NCI-H2196 treated with DMSO at 0.1 percent for 48 hours (cell line): Measurements from ENCODE around the gene TEX22.

Source experiments
- DNase-seq: peaks from one replicate; lab custom pipeline; 2025; ENCODE audit not compliant: unreplicated experiment; lab: John Stamatoyannopoulos, UW

TEX22 gene

DNA sequence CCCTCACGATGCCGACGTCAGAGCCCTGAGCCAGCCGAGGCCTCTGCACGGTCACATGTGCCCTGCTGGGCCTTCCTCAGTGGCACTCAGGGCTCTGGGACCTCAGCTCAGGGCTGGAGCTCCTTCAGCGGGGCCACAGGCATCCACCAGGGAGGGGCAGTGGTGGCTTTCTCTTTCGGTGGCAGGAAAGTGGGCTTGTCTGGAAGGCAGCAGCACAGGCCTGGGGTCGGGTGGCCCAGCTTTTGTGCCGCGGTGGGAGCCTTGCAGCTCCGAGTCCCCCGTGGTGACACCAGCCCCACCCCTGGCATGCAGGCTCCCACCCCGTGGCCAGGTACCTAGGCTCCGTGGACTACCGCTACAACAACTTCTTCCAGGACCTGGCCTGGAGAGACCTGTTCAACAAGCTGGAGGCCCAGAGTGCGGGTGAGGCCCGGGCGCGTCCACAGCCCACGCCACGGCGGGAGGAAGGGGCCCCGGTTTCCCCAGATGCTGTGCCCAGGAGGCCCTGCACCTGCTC, 14.2 kb upstream of the TEX22 start:
- no peak for DNase-seq

DNA sequence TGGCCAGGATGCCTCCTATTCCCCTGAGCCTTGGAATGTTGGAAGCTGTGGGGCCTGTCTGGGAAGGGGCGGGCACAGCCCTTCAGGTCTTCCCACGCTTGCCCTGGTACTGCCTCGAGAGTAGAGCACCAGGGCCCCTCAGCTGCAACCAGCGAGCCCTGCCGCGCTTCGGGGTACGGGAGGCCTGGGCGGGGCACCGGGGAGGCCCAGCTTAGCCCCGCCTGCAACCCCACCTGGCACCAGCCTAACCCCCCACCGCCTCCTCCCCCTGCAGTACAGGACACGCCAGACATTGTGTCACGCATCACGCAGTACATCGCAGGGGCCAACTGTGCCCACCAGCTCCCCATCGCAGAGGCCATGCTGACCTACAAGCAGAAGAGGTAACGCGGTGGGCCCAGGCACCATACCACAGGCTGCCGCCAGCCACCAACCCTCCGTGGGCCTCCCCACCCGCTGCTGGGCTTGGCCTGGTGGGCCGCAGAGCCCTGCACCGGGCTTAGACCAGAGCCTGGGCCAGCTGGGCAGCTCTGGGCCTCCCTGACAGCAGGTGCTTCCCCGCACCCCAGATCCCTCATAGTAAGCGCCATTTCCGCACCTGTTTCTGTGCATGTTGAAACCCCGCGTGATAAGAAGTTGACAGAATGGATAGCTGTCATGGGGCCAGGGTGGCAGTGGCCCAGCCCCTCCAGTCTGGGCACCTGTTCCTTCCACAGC, 13.6 kb upstream of the TEX22 start:
- no peak for DNase-seq

DNA sequence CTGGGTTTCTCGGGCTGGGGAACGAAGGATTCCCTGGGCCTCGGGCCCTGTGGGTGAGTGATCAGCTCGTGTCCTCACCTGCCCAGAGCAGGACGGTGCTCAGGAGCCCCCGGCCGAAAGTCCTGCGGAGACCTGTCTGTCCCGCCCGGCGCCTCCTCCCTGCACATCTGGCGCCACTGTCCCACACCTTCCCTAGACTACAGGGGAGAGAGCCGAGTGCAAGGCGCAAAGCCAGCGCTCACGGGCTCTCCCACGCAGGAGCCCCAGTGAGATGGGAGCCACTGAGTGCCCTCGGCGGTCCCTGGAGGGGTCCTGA, 13.1 kb upstream of the TEX22 start:
- no peak for DNase-seq

DNA sequence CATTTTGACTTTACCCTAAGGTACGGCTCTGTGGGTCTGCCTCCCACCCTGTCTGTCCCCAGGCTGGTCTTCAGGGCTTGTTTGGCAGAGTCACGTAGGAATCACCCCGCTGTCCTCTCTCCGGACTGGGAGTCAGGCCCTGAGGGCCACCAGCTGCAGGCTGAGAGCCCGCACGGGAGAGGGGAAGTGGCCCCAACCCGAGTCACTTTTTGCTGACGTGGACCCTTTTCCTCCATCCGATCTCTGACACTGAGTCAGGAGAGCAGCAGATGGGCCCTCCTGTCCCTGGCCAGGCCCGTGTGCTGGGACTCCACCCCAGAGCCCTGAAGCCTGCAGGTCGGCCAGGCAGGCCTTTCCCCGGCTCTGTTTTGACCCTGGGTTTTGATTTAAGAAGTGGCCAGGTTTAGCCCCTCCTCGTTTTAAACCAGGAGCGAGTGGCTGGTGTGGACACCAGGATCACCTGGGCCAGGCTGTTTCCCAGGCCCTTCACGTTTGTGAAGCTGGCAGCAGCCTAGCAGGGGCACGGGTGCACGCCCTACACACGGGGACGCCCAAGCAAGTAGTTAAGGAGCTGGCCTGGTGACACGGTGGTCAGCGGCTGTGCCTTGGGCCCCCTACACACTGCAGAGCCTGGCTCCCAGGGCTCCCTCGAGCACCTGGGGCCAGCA, 12.5 kb upstream of the TEX22 start:
- no peak for DNase-seq

DNA sequence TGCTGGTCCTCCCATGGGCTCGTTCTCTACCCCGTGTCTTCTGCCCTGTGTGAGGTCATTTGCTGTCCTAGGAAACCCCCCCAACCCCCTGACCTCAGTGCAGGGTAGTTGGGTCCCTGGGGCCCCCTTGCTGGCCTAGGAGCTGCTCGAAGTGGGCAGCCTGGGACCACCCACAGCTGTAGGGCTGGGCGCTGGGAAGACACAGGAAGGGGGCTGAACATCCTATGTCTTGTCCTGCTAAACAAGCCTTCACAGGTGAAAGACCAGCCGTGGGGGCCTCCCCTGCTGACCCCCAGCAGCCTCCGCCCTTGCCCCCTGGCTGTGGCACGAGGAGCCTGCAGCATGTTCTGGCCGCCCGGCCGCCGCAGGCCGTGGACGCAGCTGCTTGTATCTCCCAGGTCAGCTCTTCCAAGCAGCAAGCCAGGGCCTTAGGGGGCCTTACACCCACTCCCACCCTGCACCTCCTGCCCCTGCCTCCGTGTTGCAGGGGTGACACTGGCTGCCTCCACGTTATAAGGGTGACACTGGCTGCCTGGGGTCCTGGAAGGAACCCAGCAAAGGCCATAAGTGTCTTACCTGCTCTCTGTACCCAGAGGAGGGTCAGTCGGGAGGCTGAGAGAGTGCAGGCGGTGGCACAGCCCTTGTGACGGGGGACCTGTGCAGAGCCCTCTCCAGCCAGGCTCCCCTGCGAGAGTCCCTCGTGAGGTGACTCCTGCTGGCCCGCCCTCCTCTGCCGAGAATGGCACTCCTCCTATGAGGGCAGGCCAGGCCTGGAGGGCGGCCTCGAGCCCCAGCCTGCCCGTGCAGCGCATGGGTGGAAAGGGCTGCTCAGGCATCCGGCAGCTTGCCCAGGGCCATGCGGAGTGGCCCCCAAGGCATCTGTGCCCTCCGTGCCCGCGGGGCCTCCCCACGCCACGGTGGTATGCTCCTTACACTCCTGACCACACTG, 11.5 kb upstream of the TEX22 start:
- DNase-seq = no peak

DNA sequence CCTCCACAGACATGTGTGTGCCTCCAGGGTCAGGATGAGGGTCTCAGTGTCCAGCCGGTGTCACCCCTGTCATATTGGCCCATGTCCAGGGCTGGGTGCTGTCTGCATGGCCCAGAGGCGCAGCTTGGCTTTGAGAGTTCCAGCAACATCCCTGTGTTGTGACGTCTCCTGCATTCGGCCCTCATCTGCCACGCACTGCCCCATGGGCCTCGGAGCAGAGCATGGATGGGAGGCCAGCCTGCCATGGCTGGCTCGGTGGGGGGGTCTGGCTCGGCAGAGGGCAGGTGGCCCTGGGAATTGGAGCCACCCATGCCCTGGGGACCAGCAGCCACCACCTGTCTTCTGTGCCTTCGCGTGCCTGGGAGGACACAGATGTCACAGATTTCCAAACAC, 10.8 kb upstream of the TEX22 start:
- no peak for DNase-seq

DNA sequence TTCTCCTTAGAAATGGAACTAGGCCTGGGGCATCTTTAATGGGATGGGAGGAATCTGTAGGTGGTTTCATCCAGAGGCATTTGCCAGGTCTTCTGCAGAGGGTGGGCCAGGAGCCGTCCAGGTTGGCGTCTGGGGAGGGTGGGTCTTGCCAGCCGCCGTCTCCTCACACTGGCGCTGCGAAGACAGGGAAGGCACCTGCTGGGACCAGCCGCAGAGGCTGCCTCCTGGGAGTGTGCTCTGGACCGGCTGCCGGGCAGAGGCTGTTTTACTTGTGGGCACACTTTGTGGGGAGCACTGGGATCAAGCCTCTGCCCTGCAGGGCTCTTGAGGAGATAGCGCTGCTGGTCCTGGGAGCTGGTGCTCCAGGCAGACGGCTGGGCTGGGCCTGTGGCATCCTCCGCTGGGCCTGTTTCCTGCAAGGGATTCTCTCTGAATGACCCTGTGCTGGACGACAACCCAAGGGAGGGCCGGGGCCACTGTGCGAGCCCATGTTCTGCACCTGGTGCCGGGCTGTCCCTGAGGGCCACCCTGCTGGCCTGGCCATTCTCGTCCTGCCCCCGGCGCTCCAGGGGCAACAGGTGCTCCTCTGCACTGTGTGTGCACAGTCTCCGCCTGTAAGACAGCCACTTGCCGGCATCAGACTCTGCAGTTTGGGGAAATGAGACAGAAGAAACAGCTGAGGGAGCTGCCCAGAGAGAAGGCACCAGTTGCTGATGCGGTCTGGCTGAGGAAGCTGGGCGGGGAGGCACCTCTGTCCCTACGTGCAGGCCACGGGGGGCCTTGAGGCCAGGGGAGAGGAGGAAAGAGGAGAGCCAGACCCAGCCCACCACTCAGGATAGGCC, 10.0 kb upstream of the TEX22 start:
- DNase-seq = no peak

DNA sequence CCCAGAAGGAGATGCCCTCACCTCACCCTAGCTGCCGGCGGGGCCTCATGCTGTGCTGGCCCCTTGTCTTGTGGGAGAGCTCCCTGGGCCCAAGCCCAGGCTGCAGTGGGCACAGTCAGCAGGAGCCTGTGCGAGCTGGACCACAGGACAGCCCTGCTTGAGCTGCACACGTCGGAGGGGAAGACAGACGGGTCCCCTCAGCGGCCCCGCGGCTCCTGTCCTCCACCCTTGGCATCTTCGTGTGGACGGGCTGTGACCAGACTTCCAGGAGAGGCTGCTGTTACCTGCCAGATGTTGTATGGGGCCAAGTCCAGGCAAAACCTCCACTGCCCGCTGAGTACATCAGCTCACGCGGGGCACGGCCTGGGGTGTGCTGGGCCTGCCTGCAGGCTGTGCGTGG, 9.4 kb upstream of the TEX22 start:
- no peak for DNase-seq

DNA sequence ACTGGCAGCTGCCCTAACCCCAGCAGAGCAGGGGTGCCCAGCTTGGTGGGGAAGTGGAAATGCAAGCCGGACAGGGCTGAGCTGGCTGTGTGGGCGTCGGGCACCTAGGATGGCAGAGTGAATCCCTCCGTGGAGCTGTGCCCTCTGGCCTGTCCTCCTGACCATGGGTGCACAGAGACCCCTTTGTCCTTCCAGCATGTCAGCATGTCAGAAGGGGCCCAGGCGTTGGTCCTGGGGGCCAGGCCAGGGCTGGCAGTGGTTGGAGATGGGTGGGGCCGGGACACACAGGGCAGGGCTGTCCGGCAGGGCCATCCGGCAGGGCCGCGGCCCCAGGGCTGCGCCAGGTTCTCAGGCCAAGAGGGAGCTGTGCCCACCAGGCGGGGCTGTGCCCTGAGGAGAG, 8.8 kb upstream of the TEX22 start:
- no peak for DNase-seq

DNA sequence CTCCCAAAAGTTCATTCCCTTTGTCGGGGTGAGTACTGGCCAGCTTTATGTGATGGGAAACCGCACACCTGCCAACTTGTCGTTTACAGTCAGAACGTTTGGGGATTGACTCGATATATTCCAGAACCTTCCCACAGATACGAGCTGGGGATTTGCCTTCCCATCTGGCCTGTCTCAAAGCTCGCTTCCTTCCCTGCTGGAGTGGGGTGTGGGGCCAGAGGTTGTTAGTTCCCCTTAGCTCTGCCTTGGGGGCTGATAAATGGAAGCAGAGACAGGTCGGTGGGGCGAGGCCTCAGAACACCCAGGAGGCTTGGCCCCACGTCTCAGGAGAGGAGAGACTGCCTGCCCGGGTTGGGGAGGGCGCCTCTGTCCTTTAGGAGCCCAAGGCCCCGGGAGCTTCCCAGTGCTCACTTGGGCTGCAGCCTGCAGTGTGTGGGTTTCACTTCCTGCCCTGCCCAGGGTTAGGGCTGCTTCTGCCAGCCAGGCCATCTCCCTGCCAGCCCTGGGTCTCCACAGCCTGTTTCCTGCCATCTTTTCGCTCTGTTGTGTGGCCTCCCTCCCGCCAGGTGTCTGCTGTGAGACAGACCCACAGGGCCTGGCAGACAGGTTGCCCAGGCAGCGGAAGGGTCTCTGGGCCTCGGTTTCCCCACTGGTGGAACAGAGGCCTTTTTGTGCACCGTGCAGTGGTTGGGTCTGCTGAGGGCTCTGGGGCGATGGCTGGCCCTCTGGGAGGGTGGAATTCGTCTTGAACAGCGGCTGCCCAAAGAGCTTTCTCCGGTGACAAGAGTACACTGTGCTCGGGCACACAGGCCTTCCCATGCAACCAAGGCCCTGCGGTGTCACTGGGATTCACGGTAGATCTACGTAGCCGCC, 8.1 kb upstream of the TEX22 start:
- no peak for DNase-seq

DNA sequence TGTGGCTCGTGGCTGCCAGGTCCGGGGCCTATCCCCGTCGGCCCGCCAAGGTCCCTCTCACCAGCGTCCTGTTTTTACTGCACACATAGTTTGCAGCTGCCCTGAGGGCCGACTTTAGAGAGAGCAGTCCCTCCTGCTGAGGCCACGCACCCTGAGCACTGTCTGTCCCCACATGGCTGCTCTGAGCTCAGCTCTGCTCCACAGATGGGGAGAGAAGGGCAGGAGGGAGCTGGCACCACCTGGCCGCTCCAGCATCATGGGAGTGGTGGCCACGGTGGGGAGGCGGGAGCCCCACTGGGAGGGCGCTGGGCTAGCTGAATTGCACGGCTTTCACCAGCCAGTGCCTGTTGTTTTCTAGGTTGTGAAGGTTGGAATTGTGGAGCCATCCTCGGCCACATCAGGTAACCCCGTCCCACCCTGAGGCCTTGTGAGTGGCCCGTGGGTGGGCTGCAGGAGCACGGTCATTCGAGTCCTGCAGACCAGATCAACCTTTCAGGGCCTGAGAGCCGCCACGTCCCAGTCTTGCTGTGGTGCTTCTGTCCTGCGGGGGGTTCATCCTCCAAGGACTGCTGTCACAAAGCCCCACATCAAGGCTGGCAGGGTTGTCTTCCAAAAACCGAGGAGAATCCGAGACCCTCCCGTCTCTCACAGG, 7.4 kb upstream of the TEX22 start:
- DNase-seq = no peak

DNA sequence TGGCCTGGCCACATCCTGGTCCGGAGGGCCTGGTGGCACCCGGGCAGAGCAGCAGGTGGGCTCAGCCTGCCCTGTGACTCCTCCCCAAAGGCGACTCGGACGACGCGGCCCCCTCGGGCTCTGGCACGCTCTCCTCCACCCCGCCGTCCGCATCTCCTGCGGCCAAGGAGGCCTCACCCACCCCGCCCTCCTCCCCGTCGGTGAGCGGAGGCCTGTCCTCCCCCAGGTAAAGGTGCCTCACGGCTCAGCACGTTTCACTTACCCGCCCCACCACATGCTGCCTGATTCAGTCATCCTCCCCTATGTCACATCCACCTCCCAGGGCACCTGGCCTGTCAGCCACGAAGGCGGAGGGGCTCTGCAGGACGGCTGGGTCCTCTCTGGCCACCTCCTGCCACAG, 6.8 kb upstream of the TEX22 start:
- no peak for DNase-seq

DNA sequence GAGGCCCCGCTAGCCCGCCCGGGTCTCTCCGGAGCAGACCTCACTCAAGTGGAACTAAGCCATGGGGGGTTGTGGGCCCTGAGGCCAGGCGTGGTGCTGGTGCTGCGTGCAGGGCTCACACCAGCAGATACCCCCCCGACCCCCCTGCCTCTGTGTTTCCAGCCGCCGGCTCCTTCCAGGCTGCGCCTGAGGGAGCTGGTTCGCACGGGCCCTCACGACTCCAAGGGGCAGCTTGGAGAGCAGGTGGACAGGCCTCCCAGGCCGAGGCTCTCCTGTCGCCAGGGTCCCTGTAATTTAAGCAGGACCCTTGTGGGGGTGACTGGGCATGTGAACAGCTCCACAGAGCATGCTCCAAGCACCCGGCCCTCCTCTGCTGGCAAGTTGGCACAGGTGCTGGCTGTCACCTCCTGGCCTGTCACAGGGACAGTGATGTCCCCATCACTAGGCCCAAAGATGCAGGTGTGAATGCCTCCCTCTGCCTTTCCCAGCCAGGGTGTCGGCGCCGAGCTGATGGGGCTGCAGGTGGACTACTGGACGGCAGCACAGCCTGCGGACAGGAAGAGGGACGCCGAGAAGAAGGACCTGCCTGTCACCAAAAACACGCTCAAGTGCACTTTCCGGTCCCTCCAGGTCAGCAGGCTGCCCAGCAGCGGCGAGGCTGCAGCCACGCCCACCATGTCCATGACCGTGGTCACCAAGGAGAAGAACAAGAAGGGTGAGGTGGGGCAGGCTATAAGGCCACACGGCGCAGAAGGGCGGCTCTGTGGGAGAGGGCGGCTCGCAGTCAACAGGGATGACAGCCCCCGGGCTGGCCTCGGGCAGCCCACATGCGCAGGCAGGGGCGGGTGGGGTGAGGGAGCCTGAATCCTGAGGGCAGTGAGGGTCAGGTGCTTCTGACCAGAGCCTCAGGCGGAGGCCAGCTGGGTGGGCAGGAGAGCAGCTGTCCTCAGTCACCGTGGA, 5.9 kb upstream of the TEX22 start:
- no peak for DNase-seq

DNA sequence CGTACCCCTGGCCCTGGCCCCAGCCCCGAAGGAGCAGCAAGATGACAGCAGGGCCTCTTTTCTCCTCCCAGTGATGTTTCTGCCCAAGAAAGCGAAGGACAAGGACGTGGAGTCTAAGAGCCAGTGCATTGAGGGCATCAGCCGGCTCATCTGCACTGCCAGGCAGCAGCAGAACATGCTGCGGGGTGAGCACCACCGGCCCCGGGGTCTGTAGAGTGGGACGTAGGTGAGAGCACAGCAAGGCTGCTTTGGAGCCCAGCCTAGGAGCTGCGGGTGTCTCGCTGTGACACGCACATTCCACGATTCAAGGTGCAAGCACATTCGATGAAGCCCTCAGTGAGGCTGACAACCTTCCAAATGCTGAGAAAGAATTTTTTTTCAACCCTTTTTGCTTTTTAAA, 5.2 kb upstream of the TEX22 start:
- no peak for DNase-seq

DNA sequence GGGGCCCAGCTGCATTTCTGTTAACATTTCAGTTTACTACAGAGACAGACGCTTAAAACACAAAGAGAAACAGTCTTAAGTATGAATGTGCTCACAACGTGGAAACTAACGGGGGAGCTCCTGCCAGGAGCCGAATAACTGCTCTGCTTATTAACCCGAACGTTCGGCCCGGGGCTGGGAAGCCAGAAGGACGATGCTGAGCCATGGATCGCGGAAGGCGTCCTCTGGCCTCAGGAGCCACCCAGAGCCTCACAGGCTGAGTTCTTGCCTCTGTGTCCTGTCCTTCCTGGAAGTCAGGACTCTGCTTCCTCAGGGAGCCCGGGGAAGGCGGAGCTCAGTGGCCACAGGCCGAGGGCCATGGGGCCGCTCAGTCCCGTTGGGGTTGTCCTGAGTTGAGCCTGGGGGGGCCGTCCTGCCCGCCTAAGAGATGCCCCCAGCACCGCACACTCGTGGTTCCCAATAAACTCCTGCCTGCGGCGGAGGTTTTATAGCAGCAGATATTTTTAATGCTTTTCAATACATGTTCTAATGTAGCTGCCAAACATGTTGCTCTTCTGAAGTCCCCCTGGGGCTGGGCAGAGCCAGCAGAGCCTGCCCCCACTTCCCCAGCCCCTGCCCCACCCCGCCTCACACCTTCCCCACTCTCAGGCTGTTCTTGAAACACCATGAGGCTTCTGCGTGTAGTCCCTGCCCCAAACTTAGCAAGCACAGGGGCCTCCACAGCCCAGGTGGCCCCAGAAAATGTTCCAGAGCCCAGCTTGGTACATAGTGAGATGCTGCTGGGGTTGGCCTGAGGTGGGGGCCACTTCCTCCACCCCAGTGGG, 3.4 kb upstream of the TEX22 start:
- DNase-seq = no peak

DNA sequence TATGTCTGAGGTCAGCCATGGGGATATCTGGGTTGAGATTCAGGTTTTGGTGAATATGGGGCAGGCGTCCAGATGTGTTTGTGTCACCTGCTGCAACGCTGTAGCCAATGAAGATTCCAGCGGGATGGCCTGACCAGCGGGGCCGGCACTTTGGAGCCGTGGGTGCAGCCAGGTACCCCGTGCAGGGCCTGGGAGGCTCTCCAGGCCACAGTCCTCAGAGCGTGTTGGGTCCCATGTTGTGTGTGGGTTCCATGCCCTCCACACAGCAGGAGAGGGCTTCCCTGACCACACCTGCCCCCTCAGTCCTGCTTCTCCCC, 2.8 kb upstream of the TEX22 start:
- DNase-seq = no peak

DNA sequence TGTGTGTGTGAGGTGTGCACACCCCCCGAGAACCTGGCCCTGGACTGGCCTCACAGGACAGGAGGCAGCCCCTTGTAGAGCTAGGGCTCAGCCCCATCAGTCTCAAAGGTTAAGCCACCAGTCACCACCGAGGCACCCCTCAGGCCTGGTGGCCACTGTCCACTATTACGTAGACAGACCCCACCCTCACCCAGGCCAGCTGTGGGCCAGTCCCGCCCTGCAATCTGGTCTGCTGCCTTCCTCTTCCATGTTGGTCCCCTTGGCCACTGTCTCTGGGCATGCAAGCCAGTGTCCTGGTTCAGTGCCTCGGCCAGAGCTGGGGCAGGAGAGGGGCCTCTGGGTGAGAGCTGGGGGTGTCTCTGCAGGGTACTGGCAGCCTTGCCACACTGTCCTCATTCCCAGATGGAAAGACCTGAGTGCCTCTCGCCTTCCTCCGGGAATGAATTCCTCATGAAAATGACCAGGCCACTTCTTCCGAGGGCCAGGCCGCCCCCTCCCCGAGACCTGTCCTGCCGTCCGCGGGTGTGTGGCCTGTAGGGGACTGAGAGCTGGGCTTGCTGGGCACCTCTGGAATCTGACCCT, 897 bp upstream of the TEX22 start:
- DNase-seq = no peak
